ENCODE data around the gene PCP2.

The PCP2 gene

DNA sequence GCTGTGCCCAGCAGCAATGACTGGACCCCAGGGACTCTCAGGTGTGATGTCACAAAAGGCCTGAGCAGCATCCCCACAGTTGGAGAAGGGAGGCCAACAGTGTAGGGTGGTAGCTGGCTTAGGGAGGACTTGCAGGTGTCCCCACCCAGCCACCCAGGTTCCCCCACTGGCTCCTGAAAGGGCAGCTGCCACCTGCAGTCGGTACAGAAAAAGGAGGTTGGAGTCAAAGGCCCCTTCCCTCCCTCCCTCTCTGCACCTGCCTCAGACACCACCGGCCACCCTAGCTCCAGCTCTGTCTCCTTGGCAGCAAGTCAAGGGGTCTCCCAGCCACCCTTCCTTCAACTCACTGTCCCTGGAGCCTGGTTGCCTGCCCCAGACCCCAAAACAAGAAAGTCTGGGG, at the start of gene PCP2:
Gene PCP2, minus strand, starts transcription at position 22 of the 400 bp plus-strand sequence. CDS start 262 bp downstream, outside the sequence.
- no peak for DNase-seq

- no peak for DNase-seq
Observed at GRCh38 chr19:7682175-7682855, 48.8 kb upstream of the PCP2 start.

- DNase-seq, result peak; percentile 94
Observed at GRCh38 chr19:7681340-7682174, 48.0 kb upstream of the PCP2 start.

GRCh38 chr19:7680606-7681339, 47.3 kb upstream of the PCP2 start, which contains the start of gene TRAPPC5:
Gene TRAPPC5 (plus strand): TSS chr19:7680833. CDS start chr19:7682254, 1,421 bp downstream.
- DNase-seq, result peak; percentile 88

GRCh38 chr19:7679771-7680605, 46.5 kb upstream of the PCP2 start:
- no peak for DNase-seq

DNA sequence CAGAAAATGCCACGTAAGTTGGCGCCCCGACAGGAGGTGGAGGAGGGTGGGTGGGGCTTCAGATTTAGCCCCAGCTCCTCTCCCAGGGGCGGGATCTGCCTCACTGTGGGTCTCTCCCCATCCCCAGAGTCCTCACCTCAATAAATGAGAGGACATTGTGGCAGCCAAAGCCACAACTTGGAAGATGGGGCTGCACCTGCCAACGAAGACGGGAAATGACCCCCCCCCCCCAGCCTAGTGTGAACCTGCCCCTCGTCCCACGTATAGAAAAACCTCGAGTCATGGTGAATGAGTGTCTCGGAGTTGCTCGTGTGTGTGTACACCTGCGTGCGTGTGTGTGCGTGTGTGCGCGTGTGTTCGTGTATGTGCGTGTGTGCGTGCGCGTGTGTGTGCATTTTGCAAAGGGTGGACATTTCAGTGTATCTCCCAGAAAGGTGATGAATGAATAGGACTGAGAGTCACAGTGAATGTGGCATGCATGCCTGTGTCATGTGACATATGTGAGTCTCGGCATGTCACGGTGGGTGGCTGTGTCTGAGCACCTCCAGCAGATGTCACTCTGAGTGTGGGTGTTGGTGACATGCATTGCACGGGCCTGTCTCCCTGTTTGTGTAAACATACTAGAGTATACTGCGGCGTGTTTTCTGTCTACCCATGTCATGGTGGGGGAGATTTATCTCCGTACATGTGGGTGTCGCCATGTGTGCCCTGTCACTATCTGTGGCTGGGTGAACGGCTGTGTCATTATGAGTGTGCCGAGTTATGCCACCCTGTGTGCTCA, 45.6 kb upstream of the PCP2 start:
- DNase-seq, result no peak

DNA sequence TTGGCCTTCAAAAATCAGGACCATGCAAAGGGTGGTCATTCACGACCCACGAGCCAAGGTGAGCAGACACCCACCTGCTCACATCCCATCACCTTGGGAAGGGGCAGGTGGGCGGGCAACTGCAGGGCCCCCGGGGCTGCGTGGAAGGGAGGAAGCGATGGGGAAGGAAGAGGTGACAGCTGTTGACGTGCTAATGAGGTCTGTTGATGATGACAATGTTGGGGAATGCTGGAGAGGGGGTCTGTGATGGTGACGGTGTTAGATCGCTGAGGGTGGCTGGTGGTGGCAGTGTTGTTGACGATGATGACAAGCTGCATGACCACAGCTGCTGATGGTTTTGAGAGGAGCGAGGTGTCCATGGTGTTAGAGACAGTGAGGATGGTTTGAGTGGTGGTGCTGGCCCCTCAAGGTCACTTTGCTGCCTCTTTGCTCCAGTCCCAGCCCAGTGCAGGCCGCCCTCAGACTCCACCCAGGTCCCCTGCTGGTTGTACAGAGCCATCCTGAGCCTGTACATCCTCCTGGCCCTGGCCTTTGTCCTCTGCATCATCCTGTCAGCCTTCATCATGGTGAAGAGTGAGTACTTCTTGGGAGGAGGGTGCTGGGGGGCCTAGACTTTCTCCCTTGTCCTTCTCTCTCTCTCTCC, 44.3 kb upstream of the PCP2 start:
- no peak for DNase-seq

DNA sequence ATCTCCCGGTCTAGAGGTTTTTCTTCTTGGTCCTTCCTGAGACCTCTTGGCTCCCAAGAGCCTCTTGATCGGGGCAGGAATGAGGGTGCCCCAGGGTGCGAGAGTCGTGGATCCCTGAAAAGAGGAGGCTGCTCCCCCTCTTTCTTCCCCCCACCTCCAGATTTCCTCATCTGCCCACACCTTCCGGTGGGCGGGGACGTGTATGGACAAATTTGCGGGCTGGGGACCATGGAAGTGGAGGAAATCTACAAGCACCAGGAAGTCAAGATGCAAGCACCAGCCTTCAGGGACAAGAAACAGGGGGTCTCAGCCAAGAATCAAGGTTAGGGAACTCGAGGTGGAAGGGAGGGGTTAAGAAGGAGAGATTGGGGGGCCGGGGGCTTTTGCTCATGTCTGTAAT, 43.3 kb upstream of the PCP2 start, which contains the start of gene MCEMP1:
Gene MCEMP1, plus strand, starts transcription at position 237 of the 400 bp plus-strand sequence. Its CDS starts 31 bp downstream, at position 268.
- no peak for DNase-seq

DNA sequence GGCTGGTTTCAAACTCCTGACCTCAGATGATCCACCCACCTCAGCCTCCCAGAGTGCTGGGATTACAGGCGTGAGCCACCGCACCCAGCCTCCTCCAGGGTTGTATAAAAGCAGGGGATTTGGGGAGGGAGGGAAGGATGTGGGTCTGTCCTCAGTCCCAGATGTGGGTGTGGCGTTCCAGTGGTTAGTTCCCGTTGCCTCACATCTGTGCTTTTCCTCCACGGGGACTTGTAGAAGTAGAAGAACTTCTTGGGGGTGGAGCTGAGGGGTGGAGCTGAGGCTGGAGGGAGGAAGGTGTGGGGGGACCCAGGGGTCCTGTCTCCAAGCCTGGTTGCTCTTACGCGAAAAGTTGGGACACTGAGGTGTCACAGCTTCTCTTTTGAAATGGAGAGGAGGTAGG, 42.9 kb upstream of the PCP2 start:
- DNase-seq, result no peak

DNA sequence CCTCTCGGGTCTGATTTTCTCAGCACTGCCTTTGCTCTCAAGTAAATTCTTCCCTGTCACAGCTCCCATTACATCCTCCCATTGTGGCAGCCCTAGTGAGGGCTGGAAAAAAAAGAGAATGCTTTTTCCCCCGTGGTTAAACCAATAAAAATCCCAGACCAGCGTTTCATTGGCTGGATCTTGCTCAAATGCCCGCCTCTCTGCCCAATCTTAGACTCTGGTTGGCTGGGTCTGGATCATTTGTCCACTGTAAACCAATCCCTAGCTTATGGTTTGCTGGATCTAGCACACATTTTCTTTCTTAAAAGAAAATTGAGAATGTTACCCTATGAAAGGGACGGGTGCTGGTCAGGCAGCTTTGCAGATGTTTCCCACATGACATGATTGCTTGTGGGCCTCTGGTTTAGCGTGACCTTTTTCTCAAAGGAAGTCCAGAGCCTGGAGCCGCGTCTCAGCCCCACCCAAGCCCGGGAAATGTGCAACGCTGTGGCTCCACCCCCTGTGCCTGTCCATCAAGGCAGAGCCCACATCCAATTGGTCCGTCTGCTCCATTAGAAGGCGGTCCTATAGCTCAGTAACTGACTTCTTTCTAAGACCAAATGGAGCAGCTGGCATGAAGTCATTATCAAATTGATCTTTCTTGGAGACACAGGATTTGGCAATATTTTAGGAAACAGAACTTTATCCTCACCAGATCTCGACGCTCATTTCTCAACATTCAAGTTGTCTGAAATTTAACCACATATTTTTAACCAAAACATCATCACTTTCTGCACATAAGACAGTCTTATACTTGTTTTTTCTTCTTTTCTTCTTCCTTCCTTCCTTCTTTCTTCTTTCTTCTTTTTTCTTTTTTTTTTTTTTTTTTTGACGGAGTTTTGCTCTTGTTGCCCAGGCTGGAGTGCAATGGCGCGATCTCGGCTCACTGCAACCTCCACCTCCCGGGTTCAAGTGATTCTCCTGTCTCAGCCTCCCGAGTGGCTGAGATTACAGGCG, 40.8 kb upstream of the PCP2 start:
- DNase-seq, result peak; percentile 52

DNA sequence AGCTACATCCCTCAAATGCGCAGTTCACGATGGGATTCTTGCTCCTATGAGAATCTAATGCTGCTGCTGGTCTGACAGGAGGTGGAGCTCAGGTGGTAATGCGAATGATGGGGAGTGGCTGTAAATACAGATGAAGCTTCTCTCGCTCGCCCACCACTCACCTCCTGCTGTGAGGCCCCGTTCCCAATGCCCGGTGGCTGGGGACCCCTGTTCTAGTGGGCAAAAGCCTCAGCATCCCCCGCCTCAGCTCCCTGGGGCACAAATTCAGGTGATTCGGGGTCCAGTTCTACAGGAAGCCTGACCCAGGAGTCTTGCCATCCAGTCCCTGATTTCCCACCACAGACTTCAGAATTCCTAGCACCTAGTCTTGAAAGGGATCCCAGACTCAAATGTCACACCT, 39.0 kb upstream of the PCP2 start:
- DNase-seq, result no peak

GRCh38 chr19:7670790-7671189, 37.3 kb upstream of the PCP2 start:
- no peak for DNase-seq

DNA sequence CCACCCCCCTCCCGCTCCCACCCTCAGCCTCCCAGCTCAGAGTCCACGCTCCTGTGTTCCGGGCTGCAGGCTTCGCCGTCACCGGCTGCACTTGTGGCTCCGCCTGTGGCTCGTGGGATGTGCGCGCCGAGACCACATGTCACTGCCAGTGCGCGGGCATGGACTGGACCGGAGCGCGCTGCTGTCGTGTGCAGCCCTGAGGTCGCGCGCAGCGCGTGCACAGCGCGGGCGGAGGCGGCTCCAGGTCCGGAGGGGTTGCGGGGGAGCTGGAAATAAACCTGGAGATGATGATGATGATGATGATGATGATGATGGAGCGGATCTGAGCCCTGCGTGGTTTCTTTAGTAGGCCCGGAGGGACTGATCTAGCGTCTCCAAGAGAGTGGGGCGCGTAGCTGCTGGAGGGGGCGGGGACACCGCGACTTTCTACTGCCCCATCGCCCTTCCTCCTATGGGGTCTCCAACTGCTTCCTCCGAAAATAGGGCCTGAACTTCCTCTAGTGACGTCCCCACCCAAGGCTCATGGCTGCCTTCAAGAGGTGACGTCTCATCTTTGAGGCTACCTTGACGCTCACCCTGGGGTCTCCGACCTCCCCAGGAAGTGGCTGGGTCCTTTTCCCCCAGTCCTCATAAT, 36.7 kb upstream of the PCP2 start:
- DNase-seq, result no peak

GRCh38 chr19:7669641-7670040, 36.1 kb upstream of the PCP2 start:
- DNase-seq, result no peak

DNA sequence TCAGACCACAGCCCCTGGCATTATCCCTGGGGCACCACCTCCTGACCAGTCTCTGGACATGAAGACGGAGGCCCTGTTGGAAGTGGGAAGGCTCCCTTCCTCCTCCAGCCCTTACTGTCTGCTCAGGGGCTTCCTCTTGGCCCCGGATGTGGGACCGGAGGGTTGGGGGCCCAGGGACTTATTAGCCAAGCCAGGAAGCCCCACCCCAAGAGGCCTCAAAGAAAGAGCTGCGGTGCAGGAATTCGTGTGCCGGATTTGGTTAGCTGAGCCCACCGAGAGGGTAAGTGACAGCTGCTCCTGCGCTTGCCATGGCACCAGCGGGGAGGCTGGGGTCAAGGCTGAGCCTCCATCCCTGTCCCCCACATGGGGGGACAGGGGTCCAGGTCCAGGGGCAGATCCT, 35.3 kb upstream of the PCP2 start, which contains the start of gene RETN:
Gene RETN, plus strand, starts transcription at position 208 of the 400 bp plus-strand sequence. CDS start 278 bp downstream, outside the sequence.
- no peak for DNase-seq

GRCh38 chr19:7665076-7665475, 31.6 kb upstream of the PCP2 start:
- no peak for DNase-seq

DNA sequence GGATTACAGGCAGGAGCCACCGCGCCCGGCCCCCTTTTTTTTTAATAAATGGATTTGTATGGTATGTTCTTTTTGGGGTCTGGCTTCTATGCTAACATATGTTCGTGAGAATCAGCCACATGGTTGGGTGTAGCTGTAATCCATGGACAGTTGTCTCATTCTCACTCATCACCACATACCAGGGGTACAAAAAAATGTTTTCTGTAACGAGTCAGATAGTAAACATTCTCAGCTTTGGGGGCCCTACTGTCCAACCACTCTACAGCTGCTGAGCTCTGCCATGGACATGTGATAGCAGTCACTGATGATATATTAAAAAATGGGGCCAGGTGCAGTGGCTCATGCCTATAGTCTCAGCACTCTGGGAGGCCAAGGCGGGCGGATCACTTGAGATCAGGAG, 30.2 kb upstream of the PCP2 start:
- no peak for DNase-seq

DNA sequence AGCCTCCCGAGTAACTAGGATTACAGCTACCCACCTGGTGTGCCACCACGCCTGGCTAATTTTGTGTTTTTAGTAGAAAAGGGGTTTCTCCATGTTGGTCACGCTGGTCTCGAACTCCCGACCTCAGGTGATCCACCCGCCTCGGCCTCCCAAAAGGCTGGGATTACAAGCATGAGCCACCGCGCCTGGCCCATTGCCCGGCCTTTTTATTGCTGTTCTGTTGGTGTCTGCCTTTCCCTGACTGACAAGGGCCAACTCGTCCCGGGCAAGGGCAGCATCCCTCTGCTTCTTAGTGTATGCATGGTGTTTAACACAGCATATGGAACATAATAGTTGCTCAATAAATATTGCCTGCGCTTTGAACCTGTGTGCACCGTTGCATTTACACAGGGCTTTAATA, 29.1 kb upstream of the PCP2 start:
- no peak for DNase-seq

Measured in 8988T (cell line).